NCI-H1105 treated with DMSO at 0.1 percent for 48 hours (cell line): ENCODE measurements around the gene KIF21B.
"Not testable (repeated sequence)": the region's sequence is repeated elsewhere in the genome, so short reads cannot be mapped to it uniquely, and the experiment has no call there.

Experiments used
- DNase-seq: peaks from one replicate; lab custom pipeline; 2025; lab: John Stamatoyannopoulos, UW

The KIF21B gene

GRCh38 chr1:200970771-200971427 lies 52.6 kb downstream of the KIF21B start:
- no peak for DNase-seq

GRCh38 chr1:200969726-200970561 lies 53.6 kb downstream of the KIF21B start:
- DNase-seq = no peak

- no peak for DNase-seq
Measured at GRCh38 chr1:200968469-200969410, 54.8 kb downstream of the KIF21B start.

- DNase-seq = no peak
Measured at GRCh38 chr1:200967693-200968468, 55.6 kb downstream of the KIF21B start.

- no peak for DNase-seq
Measured at GRCh38 chr1:200966934-200967333, 56.6 kb downstream of the KIF21B start.

- no peak for DNase-seq
Measured at GRCh38 chr1:200965111-200965805, 58.3 kb downstream of the KIF21B start.

- DNase-seq = not testable (repeated sequence)
Measured at GRCh38 chr1:200963888-200964287, 59.6 kb downstream of the KIF21B start.

GRCh38 chr1:200963076-200963475 lies 60.4 kb downstream of the KIF21B start:
- no peak for DNase-seq

- DNase-seq = no peak
Measured at GRCh38 chr1:200962631-200963030, 60.9 kb downstream of the KIF21B start.

GRCh38 chr1:200962151-200962550 lies 61.4 kb downstream of the KIF21B start:
- DNase-seq = not testable (repeated sequence)

- DNase-seq = no peak
Measured at GRCh38 chr1:200960948-200961340, 62.6 kb downstream of the KIF21B start.

GRCh38 chr1:200960236-200960947 lies 63.1 kb downstream of the KIF21B start:
- DNase-seq = no peak

GRCh38 chr1:200959411-200959921 lies 64.0 kb downstream of the KIF21B start:
- DNase-seq = no peak

GRCh38 chr1:200958597-200958996 lies 64.9 kb downstream of the KIF21B start:
- no peak for DNase-seq

GRCh38 chr1:200954434-200954833 lies 69.1 kb downstream of the KIF21B start:
- no peak for DNase-seq

- DNase-seq = no peak
Measured at GRCh38 chr1:200951016-200951415, 72.5 kb downstream of the KIF21B start.

GRCh38 chr1:200949626-200950025 lies 73.9 kb downstream of the KIF21B start:
- DNase-seq = no peak

- no peak for DNase-seq
Measured at GRCh38 chr1:200947059-200947566, 76.4 kb downstream of the KIF21B start.

- no peak for DNase-seq
Measured at GRCh38 chr1:200945111-200945510, 78.4 kb downstream of the KIF21B start.

- DNase-seq = no peak
Measured at GRCh38 chr1:200938955-200939354, 84.6 kb downstream of the KIF21B start.
